ENCODE measurements around the gene ASPDH.
A peak's percentile ranks its signal among the peaks of the same experiment; 100 is the strongest.

Gene ASPDH

GRCh38 chr19:50486823-50487515 lies 26.7 kb downstream of the ASPDH start:
- peaks cover 28% of the 10 kb centered on the region for H3K27me3 ChIP-seq
- H3K4me1 ChIP-seq: no peaks in the 10 kb centered on the region
- TF ChIP-seq CTCF (IDR thresholded peaks at IDR 0.05; ENCODE audit: low read depth, low read length): peak; percentile 64
- no peak overlapping the region for H3K4me3 ChIP-seq (ENCODE audit: low read depth, low read length)
- H3K36me3 ChIP-seq: no peaks in the 10 kb centered on the region; the same call in 1 of the 2 replicates
- peaks cover 8% of the 10 kb centered on the region; the same call in 1 of the 2 replicates for H3K9me3 ChIP-seq
- DNase-seq: peak; percentile 60

GRCh38 chr19:50485284-50485955 lies 28.3 kb downstream of the ASPDH start:
- no peak for TF ChIP-seq CTCF (IDR thresholded peaks at IDR 0.05; ENCODE audit: low read depth, low read length)
- H3K4me1 ChIP-seq: no peaks in the 10 kb centered on the region
- H3K9me3 ChIP-seq: peaks cover 8% of the 10 kb centered on the region; the same call in 1 of the 2 replicates
- DNase-seq: no peak
- H3K36me3 ChIP-seq: peaks cover under 1% of the 10 kb centered on the region
- peaks cover 22% of the 10 kb centered on the region for H3K27me3 ChIP-seq
- no peak overlapping the region for H3K4me3 ChIP-seq (ENCODE audit: low read depth, low read length)

- H3K36me3 ChIP-seq: peaks cover 9% of the 10 kb centered on the region
- DNase-seq: no peak
- peaks cover 8% of the 10 kb centered on the region; the same call in 1 of the 2 replicates for H3K9me3 ChIP-seq
- peaks cover 8% of the 10 kb centered on the region for H3K27me3 ChIP-seq
- TF ChIP-seq CTCF (IDR thresholded peaks at IDR 0.05; ENCODE audit: low read depth, low read length): no peak
- H3K4me3 ChIP-seq (ENCODE audit: low read depth, low read length): no peak overlapping the region
- no peaks in the 10 kb centered on the region for H3K4me1 ChIP-seq
Measured at GRCh38 chr19:50482916-50483315, 30.8 kb downstream of the ASPDH start.

- peaks cover 2% of the 10 kb centered on the region for H3K27me3 ChIP-seq
- H3K9me3 ChIP-seq: peaks cover 7% of the 10 kb centered on the region; the same call in 1 of the 2 replicates
- no peak for TF ChIP-seq CTCF (IDR thresholded peaks at IDR 0.05; ENCODE audit: low read depth, low read length)
- H3K4me1 ChIP-seq: no peaks in the 10 kb centered on the region; the same call in 1 of the 2 replicates
- peaks cover 9% of the 10 kb centered on the region for H3K36me3 ChIP-seq
- H3K4me3 ChIP-seq (ENCODE audit: low read depth, low read length): no peak overlapping the region
- DNase-seq: no peak
Measured at GRCh38 chr19:50482271-50482855, 31.4 kb downstream of the ASPDH start.

- no peak for TF ChIP-seq CTCF (IDR thresholded peaks at IDR 0.05; ENCODE audit: low read depth, low read length)
- peaks cover 2% of the 10 kb centered on the region; the same call in 1 of the 2 replicates for H3K9me3 ChIP-seq
Measured at GRCh38 chr19:50481351-50482149, 32.2 kb downstream of the ASPDH start.

More at GRCh38 chr19:50481351-50482149, 32.2 kb downstream of the ASPDH start:
- DNase-seq: no peak
- no peaks in the 10 kb centered on the region for H3K27me3 ChIP-seq
- no peak overlapping the region for H3K4me3 ChIP-seq (ENCODE audit: low read depth, low read length)
- H3K36me3 ChIP-seq: peaks cover 9% of the 10 kb centered on the region
- H3K4me1 ChIP-seq: no peaks in the 10 kb centered on the region; the same call in 1 of the 2 replicates
